WI38 (cell line): ENCODE data around the gene PDE4D.

Experiments
- H3K4me3 ChIP-seq: 2 replicates; pipeline ENCODE4 v1.5.1; 2011; ENCODE audit warnings: low read depth, mild to moderate bottlenecking, control low read depth, low read length
- TF ChIP-seq, protein P1 (sequence below): IDR thresholded peaks from 2 replicates; pipeline ENCODE4 v1.5.1; 2012; ENCODE audit warnings: low read depth, mild to moderate bottlenecking, control low read depth, low read length

Gene PDE4D

DNA sequence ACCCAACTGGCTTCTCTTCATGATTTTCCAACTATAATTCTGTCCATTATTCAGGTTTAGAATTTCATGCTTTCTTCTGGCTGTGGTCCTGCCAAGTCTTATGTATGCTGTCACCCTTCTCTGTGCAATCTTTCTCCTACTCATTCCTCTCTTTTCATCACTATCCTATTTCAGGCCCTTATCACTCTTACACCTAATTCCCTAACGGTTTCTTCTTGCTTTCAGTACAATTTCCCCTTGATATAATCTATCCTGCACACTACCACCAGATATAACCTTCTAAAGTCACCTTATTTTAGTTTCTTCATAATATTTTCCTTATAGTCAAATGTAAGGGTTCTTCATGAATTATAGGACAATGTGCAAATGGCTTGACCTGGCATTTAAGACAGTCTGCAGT lies 874.4 kb downstream of the PDE4D start:
- no peak overlapping the region for H3K4me3 ChIP-seq
- TF ChIP-seq, protein P1, sequence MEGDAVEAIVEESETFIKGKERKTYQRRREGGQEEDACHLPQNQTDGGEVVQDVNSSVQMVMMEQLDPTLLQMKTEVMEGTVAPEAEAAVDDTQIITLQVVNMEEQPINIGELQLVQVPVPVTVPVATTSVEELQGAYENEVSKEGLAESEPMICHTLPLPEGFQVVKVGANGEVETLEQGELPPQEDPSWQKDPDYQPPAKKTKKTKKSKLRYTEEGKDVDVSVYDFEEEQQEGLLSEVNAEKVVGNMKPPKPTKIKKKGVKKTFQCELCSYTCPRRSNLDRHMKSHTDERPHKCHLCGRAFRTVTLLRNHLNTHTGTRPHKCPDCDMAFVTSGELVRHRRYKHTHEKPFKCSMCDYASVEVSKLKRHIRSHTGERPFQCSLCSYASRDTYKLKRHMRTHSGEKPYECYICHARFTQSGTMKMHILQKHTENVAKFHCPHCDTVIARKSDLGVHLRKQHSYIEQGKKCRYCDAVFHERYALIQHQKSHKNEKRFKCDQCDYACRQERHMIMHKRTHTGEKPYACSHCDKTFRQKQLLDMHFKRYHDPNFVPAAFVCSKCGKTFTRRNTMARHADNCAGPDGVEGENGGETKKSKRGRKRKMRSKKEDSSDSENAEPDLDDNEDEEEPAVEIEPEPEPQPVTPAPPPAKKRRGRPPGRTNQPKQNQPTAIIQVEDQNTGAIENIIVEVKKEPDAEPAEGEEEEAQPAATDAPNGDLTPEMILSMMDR, result no peak

DNA sequence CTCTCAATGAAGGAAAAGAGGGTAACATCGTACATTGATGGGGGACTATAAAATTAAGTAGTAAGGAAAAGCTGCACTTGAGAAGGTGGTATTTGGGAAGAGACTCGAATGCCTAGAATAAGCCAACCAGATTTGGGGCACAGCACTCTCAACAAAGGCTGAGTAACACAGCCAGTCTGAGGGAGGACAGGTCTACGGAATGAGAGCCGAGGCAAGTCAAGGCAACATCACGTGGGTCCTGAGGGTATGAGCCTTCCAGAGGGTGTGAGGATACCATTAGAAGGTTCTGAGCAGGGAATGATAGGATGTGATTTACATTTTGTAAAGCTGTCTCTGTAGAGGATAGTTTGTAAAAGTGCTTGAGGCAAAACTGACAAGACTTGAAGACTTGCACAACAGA lies 876.6 kb downstream of the PDE4D start:
- no peak overlapping the region for H3K4me3 ChIP-seq
- TF ChIP-seq, protein P1, result no peak

DNA sequence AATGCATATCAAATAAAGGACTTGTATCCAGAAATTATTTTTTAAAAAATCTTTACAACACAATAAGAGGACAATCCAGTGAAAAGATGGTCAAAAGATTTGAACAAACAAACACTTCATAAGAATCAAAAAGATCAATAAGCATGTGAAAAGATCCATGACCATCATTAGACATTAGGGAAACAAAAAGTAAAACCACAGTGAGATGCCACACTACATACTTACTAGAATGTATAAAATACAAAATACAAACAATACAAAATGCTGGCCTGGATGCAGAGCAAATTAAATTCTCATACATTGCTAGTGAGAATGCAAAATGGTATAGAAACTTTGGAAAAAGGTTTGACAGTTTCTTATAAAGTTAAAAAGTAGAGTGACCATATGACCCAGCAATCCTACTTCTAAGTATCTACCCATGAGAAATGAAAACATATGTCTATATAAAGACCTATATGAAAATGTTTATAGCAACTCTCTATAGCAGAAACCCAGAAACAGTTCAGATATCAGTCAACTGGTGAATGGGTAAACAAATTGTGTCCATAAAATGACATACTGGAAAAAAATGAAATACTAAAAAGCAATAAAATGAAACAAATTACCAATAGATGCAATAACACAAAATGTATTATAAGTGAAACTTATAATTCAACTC lies 884.6 kb downstream of the PDE4D start:
- TF ChIP-seq, protein P1, result no peak
- H3K4me3 ChIP-seq, result no peak overlapping the region

DNA sequence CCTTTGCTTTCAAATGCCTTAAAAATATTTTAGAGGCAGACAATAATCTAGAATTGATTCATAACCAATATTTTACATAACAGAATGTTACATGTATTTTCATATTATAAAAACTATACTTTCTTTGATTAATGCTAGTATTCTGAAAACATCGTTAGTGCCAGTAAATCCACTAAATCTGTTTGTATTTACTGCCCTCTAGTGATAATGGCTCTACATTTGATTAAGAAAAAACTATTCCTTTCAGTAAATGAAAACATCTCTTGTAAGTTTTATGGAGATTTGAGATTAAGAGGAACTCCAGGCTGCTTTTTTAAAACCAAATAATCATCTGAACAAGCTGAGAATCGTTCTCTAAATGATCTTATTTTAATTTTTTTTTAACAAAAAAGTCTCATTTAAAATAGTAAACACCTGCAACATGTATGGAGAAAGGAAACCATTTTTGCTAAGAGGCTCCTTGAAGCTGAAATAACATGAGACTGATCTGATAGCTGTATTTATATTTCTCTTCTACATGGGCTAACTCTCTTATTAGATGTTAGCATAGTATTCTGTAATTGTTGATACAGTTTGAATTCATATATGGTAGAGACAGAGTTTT lies 886.0 kb downstream of the PDE4D start:
- H3K4me3 ChIP-seq, result no peak overlapping the region
- TF ChIP-seq, protein P1, result no peak

DNA sequence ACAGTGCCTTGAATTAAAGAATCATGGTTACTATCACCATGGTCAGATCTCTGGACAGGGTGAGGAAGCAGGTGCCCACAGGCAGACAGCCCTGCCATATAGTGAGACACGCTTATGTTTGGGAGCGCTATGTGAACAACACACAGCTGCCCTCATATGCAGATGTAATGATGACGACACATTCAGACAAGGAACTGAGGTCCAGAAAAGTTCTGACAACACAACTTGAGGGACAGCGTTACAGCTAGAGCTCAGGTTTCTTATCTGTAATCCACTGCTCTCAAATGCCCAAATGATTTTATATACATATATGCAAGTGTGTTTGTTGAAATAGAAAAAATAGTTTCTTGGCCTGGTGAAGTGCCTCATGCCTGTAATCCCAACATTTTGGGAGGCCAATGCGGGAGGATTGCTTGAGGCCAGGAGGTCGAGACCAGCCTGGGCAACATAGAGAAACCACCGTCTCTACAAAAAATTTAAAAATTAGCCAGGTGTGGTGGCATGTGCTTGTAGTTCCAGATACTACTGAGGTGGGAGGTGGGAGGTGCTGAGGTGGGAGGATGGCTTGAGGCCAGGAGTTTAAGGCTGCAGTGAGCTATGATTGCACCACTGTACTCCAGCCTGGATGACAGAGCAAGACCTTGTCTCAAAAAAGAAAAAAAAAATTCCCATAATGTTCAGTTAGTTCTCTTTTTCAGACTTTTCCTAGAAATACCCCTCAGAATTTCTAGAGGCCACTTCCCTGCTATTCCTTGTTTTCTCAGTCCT lies 887.4 kb downstream of the PDE4D start:
- TF ChIP-seq, protein P1, result no peak
- no peak overlapping the region for H3K4me3 ChIP-seq

DNA sequence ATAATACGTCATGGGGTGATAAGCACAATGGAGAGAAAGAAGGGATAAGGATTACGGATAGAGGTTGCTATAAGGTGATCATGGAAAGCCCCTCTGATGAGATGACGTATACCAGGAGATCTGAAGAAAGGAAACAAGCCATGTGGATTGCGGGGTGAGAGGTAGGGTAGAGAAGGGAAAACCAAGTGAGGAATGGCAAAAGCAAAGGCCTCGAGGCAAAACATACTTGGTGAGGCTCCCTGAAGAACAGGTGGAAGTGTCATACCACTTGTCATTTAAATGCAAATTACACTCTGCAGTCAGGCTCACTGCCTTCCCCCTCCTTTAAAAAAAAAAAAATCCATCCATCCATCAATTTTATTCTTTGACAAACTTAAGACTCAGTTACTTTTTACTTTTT lies 889.9 kb downstream of the PDE4D start:
- H3K4me3 ChIP-seq, result no peak overlapping the region
- TF ChIP-seq, protein P1, result no peak

DNA sequence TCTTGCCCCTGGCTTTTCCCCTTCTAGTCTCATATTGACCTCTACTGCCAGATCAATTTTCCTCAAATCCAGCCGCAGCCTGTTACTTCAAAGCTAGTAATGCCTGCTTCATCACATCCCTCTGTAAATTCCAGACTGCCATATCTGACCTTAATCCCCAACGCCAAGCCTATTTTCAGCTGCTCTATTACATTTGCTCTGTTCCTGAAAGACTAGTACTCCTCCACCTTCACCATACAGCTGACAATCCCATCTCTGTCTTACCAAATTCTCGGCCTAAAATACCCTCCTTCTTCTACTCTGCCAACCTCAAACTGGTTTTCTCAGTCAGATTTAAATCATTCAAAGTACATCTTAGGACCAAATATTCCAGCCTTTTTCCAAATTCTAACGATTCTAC lies 890.4 kb downstream of the PDE4D start:
- TF ChIP-seq, protein P1, result no peak
- no peak overlapping the region for H3K4me3 ChIP-seq
